K562 (cell line): ENCODE results near the gene KANK2. TPM values are rescaled to one million over a fixed set of nuclear protein-coding genes. Genes with fewer than 3 reads are reported as not detected.

Experiments used
- CTBP1 ChIP-seq: fragments of 450-650 bp; IDR thresholded peaks from 2 replicates; pipeline ENCODE4 v1.6.1; 2016; ENCODE audit warnings: borderline replicate concordance
- DACH1 ChIP-seq: fragments of 450-650 bp; IDR thresholded peaks from 2 replicates; pipeline ENCODE4 v1.6.1; 2018; ENCODE audit not compliant: partially characterized antibody
- DIDO1 ChIP-seq: fragments of 450-650 bp; IDR thresholded peaks from 2 replicates; pipeline ENCODE4 v1.6.1; 2016; ENCODE audit warnings: low read depth, missing biosample characterization, missing genetic modification characterization
- GTF2E2 ChIP-seq: fragments of 200-800 bp; sonication (Bioruptor generic); IDR thresholded peaks from 2 replicates; pipeline ENCODE4 v1.6.1; 2016; ENCODE audit warnings: missing genetic modification characterization, missing compliant biosample characterization
- HCFC1 ChIP-seq: IDR thresholded peaks from 2 replicates; pipeline ENCODE4 v1.6.1; 2012; ENCODE audit warnings: low read depth, low read length, improper control_type of control experiment
- HDGF ChIP-seq: fragments of 450-650 bp; IDR thresholded peaks from 2 replicates; pipeline ENCODE4 v1.6.1; 2016
- KDM5B ChIP-seq: fragments of 200-600 bp; sonication (generic); IDR thresholded peaks from 2 replicates; pipeline ENCODE4 v1.6.1; 2012; ENCODE audit warnings: low read depth, mild to moderate bottlenecking, moderate library complexity, low read length, control low read depth, inconsistent platforms; ENCODE audit not compliant: insufficient replicate concordance
- OTX1 ChIP-seq: fragments of 450-650 bp; formaldehyde crosslinking; IDR thresholded peaks from 2 replicates; pipeline ENCODE4 v1.4.0; 2022; ENCODE audit warnings: mild to moderate bottlenecking
- RBM14 ChIP-seq: fragments of 200-400 bp; formaldehyde crosslinking; IDR thresholded peaks from 2 replicates; pipeline ENCODE4 v1.6.1; 2018; ENCODE audit warnings: low read depth, mild to moderate bottlenecking, low read length, moderate library complexity, borderline replicate concordance; ENCODE audit not compliant: insufficient read depth
- SIN3A ChIP-seq, 2 experiments: fragments of 150-350 bp in 1 of 2; IDR thresholded peaks; 2 replicates each; pipeline ENCODE4 v1.6.1; 2011 to 2016; ENCODE audit warnings: borderline replicate concordance in 2 of 2, low read depth in 2 of 2, low read length in 2 of 2, mild to moderate bottlenecking in 2 of 2, moderate library complexity in 2 of 2; ENCODE audit not compliant: control insufficient read depth in 1 of 2
- SIN3B ChIP-seq: fragments of 450-650 bp; IDR thresholded peaks from 2 replicates; pipeline ENCODE4 v1.6.1; 2017; ENCODE audit warnings: low read depth, mild to moderate bottlenecking, moderate library complexity
- TCFL5 ChIP-seq: fragments of 250-450 bp; sonication (Bioruptor Pico); conservative IDR thresholded peaks from 2 replicates; pipeline ENCODE4 v1.6.1; 2021; ENCODE audit warnings: mild to moderate bottlenecking, moderate library complexity, matching md5 sums
- ZKSCAN1 ChIP-seq: fragments of 150-350 bp; IDR thresholded peaks from 2 replicates; pipeline ENCODE4 v1.6.1; 2016; ENCODE audit warnings: low read depth, low read length
- ZNF23 ChIP-seq: fragments of 250-450 bp; sonication (Bioruptor Pico); IDR thresholded peaks from 2 replicates; pipeline ENCODE4 v1.4.0; 2020; ENCODE audit warnings: mild to moderate bottlenecking
- polyA plus RNA-seq, 8 experiments: library from polyadenylated mRNA; depleted of rRNA in 4 of 8; stranded (reverse) in 5 of 8; unstranded in 3 of 8; fragments of >200 nt; fragmentation: Nextera tagmentation in 2 of 8; fragmentation: Illumina TruSeq in 1 of 8; extraction: Ambion mirVana in 2 of 8; extraction: Trizol in 1 of 8; gene quantifications; 2 replicates each; pipeline versions ENCODE4 v1.2.1 to v1.2.3, GENCODE V29; 2011 to 2014; ENCODE audit warnings: inconsistent platforms in 1 of 8, missing spikeins in 1 of 8
- total RNA-seq, 7 experiments: library from RNA; depleted of rRNA in 6 of 7; stranded (reverse); fragments of >200 nt in 6 of 7; fragmentation: Illumina TruSeq in 2 of 7; extraction: Trizol in 2 of 7; gene quantifications; 2 replicates each; pipeline versions ENCODE4 v1.2.1 to v1.2.3, GENCODE V29; 2011 to 2021; ENCODE audit warnings: low replicate concordance in 1 of 7
- TF ChIP-seq, protein P1 (sequence below): sonication (generic); formaldehyde crosslinking; IDR thresholded peaks from 2 replicates; pipeline ENCODE4 v1.8.0; 2022; ENCODE audit warnings: mild to moderate bottlenecking, missing genetic modification reagents
- TF ChIP-seq, protein P2 (sequence below): fragments of 450-650 bp; formaldehyde crosslinking; IDR thresholded peaks from 2 replicates; pipeline ENCODE4 v1.4.0; 2022; ENCODE audit warnings: missing genetic modification characterization
- TF ChIP-seq, protein P3 (sequence below): sonication (generic); formaldehyde crosslinking; IDR thresholded peaks from 2 replicates; pipeline ENCODE4 v1.8.1; 2023; ENCODE audit warnings: mild to moderate bottlenecking, missing genetic modification reagents
- TF ChIP-seq, protein P4 (sequence below): fragments of 450-650 bp; IDR thresholded peaks from 2 replicates; pipeline ENCODE4 v1.7.0; 2016; ENCODE audit warnings: borderline replicate concordance

KANK2 gene
- total and polyA plus RNA-seq, 9 of the 15 experiments (the other 6 are each of a cell fraction or from before 2014, with no cell fraction given) = 4.4 to 47.8 (median 21.3) TPM

DNA sequence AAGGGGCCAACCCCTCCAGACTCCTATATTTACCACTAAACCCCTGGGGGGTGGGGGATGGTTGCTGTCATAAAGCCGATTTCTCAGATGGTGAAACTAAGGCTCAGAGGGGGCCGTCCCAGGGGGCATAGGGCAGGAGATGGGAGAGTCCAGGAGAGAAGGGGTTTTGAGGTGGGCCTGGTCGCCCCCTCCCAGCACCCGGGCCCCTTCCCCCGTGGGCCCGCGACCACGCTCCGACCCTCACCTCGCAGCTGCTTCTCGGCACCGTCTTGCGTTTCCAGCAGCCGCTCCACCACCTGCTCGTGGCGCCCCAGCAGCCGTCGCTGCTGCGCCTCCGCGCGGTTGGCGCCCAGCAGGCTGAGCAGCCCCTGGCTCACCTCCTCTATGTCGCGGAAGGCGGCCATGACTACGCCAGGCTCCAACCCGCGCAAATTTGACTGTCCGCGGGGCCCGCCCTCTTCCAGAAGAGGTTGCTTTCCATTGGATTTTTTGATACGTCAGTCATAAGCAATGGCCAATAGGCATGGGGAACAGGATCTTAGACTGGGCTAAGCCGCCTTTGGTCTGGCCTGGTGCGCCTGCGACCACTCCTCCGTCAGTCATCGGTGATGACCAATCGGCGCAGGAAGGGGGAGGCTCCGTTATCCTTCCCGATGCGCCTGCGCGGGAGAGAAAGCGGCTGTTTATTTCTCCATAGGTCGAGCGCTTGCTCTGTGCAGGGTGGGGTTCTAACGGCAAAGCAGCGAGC, 41.8 kb downstream of the KANK2 start, which contains the start of gene SPC24 (continued):
- TF ChIP-seq, protein P1, sequence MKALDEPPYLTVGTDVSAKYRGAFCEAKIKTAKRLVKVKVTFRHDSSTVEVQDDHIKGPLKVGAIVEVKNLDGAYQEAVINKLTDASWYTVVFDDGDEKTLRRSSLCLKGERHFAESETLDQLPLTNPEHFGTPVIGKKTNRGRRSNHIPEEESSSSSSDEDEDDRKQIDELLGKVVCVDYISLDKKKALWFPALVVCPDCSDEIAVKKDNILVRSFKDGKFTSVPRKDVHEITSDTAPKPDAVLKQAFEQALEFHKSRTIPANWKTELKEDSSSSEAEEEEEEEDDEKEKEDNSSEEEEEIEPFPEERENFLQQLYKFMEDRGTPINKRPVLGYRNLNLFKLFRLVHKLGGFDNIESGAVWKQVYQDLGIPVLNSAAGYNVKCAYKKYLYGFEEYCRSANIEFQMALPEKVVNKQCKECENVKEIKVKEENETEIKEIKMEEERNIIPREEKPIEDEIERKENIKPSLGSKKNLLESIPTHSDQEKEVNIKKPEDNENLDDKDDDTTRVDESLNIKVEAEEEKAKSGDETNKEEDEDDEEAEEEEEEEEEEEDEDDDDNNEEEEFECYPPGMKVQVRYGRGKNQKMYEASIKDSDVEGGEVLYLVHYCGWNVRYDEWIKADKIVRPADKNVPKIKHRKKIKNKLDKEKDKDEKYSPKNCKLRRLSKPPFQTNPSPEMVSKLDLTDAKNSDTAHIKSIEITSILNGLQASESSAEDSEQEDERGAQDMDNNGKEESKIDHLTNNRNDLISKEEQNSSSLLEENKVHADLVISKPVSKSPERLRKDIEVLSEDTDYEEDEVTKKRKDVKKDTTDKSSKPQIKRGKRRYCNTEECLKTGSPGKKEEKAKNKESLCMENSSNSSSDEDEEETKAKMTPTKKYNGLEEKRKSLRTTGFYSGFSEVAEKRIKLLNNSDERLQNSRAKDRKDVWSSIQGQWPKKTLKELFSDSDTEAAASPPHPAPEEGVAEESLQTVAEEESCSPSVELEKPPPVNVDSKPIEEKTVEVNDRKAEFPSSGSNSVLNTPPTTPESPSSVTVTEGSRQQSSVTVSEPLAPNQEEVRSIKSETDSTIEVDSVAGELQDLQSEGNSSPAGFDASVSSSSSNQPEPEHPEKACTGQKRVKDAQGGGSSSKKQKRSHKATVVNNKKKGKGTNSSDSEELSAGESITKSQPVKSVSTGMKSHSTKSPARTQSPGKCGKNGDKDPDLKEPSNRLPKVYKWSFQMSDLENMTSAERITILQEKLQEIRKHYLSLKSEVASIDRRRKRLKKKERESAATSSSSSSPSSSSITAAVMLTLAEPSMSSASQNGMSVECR = peak; percentile 87; the same call in 1 of the 2 replicates
- TF ChIP-seq, protein P2, sequence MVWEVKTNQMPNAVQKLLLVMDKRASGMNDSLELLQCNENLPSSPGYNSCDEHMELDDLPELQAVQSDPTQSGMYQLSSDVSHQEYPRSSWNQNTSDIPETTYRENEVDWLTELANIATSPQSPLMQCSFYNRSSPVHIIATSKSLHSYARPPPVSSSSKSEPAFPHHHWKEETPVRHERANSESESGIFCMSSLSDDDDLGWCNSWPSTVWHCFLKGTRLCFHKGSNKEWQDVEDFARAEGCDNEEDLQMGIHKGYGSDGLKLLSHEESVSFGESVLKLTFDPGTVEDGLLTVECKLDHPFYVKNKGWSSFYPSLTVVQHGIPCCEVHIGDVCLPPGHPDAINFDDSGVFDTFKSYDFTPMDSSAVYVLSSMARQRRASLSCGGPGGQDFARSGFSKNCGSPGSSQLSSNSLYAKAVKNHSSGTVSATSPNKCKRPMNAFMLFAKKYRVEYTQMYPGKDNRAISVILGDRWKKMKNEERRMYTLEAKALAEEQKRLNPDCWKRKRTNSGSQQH = 0 out of 2 replicates have a peak, but pooled peaks have one; percentile 78
- TF ChIP-seq SIN3B (peak; percentile 90), DACH1 (no peak), ZNF23 (no peak), HCFC1 (peak; percentile 36; the same call in 1 of the 2 replicates), DIDO1 (tag) (no peak), CTBP1 (peak; percentile 21; the same call in 1 of the 2 replicates), KDM5B (peak; percentile 99), HDGF (no peak), RBM14 (0 out of 2 replicates have a peak, but pooled peaks have one; percentile 77), GTF2E2 (tag) (peak; percentile 94; the same call in 1 of the 2 replicates), ZKSCAN1 (no peak), OTX1 (CRISPR knock-in tag) (peak; percentile 78; the same call in 1 of the 2 replicates), SIN3A (IDR thresholded peaks at IDR 0.05; ENCODE audit: borderline replicate concordance in 2 of 2, control insufficient read depth in 1 of 2, low read depth in 2 of 2, low read length in 2 of 2) (peak; percentile 86 to 90), TCFL5 (CRISPR knock-in tag) (no peak)
- TF ChIP-seq, protein P3, sequence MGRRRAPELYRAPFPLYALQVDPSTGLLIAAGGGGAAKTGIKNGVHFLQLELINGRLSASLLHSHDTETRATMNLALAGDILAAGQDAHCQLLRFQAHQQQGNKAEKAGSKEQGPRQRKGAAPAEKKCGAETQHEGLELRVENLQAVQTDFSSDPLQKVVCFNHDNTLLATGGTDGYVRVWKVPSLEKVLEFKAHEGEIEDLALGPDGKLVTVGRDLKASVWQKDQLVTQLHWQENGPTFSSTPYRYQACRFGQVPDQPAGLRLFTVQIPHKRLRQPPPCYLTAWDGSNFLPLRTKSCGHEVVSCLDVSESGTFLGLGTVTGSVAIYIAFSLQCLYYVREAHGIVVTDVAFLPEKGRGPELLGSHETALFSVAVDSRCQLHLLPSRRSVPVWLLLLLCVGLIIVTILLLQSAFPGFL (CRISPR knock-in tag) = no peak
- TF ChIP-seq, protein P4, sequence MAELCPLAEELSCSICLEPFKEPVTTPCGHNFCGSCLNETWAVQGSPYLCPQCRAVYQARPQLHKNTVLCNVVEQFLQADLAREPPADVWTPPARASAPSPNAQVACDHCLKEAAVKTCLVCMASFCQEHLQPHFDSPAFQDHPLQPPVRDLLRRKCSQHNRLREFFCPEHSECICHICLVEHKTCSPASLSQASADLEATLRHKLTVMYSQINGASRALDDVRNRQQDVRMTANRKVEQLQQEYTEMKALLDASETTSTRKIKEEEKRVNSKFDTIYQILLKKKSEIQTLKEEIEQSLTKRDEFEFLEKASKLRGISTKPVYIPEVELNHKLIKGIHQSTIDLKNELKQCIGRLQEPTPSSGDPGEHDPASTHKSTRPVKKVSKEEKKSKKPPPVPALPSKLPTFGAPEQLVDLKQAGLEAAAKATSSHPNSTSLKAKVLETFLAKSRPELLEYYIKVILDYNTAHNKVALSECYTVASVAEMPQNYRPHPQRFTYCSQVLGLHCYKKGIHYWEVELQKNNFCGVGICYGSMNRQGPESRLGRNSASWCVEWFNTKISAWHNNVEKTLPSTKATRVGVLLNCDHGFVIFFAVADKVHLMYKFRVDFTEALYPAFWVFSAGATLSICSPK = no peak
